Endometrial microvascular endothelial cells (primary cell): Measurements from ENCODE around the gene KPNA2. TPM values are rescaled to one million over a fixed set of nuclear protein-coding genes. Genes with fewer than 3 reads are reported as not detected.
"Not testable (repeated sequence)": the region's sequence is repeated elsewhere in the genome, so short reads cannot be mapped to it uniquely, and the experiment has no call there.

Experiments
- in situ Hi-C: cut with HindIII; loops from 2 replicates; pipeline ENCODE4 v1.10.0; 2017; ENCODE audit warnings: low sequenced_read_pairs, low pct_unique_long_range_greater_than_20kb; ENCODE audit errors: inconsistent ontology term
- total RNA-seq: library from RNA; depleted of rRNA; stranded (reverse); fragments of >200 nt; gene quantifications from one replicate; pipeline ENCODE4 v1.2.3, GENCODE V29; 2015; ENCODE audit errors: inconsistent ontology term

The KPNA2 gene
- total RNA-seq, 1 donor from 2014 or later = 322 TPM

DNA sequence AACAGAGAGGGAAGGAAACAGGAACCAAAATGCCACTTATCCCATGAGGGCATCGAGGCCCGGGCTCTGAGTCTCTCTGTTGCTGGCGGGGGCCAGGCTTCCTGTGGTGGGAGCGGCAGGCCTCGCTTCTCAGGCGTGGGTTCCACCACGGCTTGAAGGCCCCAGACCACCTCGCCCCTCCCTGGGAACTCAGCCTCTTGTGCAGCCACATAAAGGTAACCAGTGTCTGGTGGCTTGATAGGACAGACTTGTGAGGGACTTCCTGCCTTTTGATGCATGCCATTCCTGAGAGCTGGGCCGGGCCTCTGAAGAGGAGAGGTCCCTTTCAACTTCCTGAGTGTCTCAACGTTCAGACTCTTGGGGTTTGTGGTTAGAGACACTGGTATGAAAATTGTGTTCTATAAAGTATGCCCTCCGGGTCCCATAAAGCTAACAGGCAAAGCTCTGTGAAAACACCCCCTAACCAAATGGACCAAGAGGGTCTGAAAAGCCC, 51.6 kb downstream of the KPNA2 start:
- in situ Hi-C loops = not testable (repeated sequence)

DNA sequence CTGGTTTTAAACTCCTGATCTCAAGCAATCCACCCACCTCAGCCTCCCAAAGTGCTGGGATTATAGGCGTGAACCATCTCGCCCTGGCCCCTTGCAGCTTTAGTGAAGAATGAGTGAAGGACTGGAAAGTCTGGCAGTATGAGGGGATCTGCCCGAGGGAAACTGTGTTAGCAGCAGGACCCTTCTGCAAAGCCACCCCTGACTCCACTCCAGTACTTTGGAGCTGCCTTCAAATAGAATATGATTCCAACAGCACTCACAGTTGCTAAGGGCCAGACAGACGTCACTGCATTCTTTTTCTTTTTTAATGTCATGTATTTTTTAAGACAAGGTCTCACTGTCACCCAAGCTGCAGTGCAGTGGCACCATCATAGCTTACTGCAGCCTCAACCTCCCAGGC, 52.3 kb downstream of the KPNA2 start:
- in situ Hi-C loops = no loop called here

DNA sequence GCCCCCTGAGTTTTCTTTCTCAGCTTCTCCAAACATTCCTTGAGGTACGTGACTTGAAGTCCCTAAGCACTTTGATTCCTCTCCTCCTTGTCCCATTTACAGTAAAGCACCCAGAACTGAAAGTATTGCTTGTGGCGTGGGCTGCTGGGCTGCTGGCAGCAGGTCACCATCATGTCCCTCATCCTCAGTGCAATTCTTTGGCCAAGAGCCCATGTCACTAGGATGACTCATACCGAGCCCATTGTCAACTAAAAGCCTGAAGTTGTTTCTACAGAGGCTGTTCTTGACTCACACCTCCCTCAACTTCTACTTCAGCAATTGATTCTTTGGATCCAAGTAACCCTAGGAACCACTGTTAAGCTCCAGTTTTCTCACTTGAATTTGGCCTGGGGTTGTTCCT, 54.3 kb downstream of the KPNA2 start:
- in situ Hi-C loops = no loop called here

DNA sequence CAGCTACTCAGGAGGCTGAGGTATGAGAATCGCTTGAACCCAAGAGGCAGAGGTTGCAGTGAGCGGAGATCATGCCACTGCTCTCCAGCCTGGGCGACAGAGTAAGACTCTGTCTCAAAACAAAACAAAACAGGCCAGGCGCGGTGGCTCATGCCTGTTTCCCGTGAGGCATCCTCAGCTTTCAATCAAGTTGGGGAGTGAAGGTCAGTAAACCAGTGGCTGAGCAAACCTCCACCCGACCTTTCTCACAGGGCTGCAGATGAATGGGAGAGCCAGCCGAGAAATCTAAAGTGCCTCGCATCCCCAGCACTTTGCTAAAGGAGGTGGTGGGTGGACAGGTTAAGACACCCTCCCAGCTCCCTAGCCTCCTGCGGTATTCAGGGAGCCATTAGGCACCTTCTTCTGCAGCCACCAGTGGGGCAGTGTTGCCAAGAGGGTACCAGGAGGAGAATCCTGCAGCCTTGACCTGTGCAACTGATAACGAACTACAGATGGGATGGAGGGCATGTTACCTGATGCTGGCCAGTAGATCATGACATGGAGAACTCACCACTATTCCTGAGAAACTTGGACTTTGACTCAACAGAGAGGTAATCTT, 59.0 kb downstream of the KPNA2 start:
- in situ Hi-C loops = no loop called here

DNA sequence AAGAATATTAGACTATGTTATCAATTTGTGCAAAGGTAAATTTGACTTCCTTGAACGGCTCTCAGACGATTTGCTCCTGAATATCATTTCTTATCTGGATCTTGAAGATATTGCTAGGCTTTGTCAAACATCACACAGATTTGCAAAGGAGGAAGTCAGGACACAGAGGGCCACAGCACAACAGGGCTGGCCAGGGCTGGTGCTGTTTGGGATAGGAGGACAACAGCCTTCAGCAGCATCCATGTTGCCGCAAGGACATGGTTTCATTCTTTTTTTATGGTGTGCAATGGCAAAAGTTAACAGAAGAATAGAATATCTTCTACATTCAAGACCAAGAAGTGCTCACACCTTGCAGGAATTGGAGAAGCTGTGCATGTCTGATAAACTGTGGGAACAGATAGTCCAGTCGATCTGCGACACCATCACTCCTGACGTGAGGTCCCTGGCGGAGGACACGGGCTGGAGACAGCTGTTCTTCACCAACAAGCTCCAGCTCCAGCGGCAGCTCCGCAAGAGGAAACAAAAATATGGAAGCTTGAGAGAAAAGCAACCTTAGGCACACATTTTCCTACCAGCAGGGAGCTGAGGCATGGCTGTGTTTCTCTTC, 59.8 kb downstream of the KPNA2 start:
- in situ Hi-C loops = no loop called here

DNA sequence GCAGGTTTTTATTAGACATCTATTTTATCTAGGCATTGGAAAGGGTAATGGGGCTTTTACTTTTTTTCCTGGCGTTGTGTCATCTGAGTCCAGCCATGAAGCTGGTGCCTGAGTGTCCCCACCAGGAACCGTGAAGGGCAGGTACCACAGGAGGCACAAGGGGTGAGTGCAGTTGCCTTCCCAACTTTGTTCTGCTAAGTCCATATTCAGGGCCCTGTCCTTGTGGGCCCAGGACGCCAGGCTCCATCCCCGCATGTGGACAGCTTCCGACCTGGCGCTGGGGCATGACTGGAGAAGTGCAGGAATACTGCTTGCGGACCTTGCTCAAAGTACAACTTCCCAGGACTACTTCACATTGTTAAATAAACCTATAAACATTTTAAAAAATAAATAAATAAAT, 60.6 kb downstream of the KPNA2 start:
- in situ Hi-C loops = no loop called here

Other genes starting within 250 kb of the KPNA2 start
- gene BPTF, start 210.2 kb upstream of the KPNA2 start, total RNA-seq = 24.3 TPM
- 10.3 TPM for gene C17orf58, start 39.3 kb upstream of the KPNA2 start, total RNA-seq
- 110 TPM for gene AMZ2, start 212.3 kb downstream of the KPNA2 start, total RNA-seq